HepG2 (cell line): ENCODE data around the gene NUB1. TPM values are rescaled to one million over a fixed set of nuclear protein-coding genes. Genes with fewer than 3 reads are reported as not detected.

Experiments used
- ATAC-seq: fragments of 200-7000 bp; cut with Tn5 transposase; 3 replicates; pipeline ENCODE4 v1.9.1; 2020; ENCODE audit warnings: mild to moderate bottlenecking, moderate library complexity
- BruUV-seq: library from RNA; stranded (reverse); fragments of 400-500 nt; replicated peaks from 2 replicates; lab custom pipeline; 2021; lab: Mats Ljungman, UMichigan
- CTCF ChIA-PET: fragments of 300-600 bp; formaldehyde crosslinking; extraction: SDS; loops from one replicate; lab custom pipeline; 2021; ENCODE audit warnings: low total read pairs, inconsistent platforms, low intra/inter-chr PET ratio; lab: Yijun Ruan, JAX
- POLR2A ChIA-PET: fragments of 350-600 bp; sonication (Branson Sonifier 250); formaldehyde crosslinking; loops from one replicate; lab custom pipeline; 2020; ENCODE audit warnings: antibody characterized with exemption, inconsistent platforms; lab: Yijun Ruan, JAX
- DNase-seq: peaks from one replicate; pipeline ENCODE4 v3.0.0-alpha.2; 2015; ENCODE audit warnings: low spot score
- FAIRE-seq: peaks from 3 replicates; lab custom pipeline; 2011; peaks lifted over from hg19 to GRCh38; lab: Jason Lieb, UNC
- H2AFZ ChIP-seq: one replicate; pipeline ENCODE4 v1.6.1; 2011; ENCODE audit warnings: low read length, inconsistent platforms
- H3K27ac ChIP-seq: fragments of 300-600 bp; 3 replicates; pipeline ENCODE4 v1.8.0; 2011; ENCODE audit warnings: mixed run types, mild to moderate bottlenecking, mixed read lengths, low read length, inconsistent platforms; ENCODE audit not compliant: insufficient read depth; ENCODE audit errors: extremely low read length
- H3K27me3 ChIP-seq, 2 experiments: fragments of 200-600 bp in 1 of 2; 2 replicates in 1 of 2; 3 replicates in 1 of 2; pipeline versions ENCODE4 v1.6.0 to v1.8.0; 2011; ENCODE audit warnings: low read length in 2 of 2, mild to moderate bottlenecking in 2 of 2, moderate library complexity in 2 of 2, inconsistent platforms in 1 of 2; ENCODE audit not compliant: insufficient read depth in 2 of 2, control insufficient read depth in 1 of 2
- H3K36me3 ChIP-seq, 2 experiments: fragments of 200-600 bp in 1 of 2; replicated peaks in 1 of 2; 2 replicates in 1 of 2; 3 replicates in 1 of 2; pipeline versions ENCODE4 v1.5.1 to v1.8.0; 2011; ENCODE audit warnings: low read length in 2 of 2, inconsistent platforms in 1 of 2; ENCODE audit not compliant: insufficient read depth in 2 of 2, control insufficient read depth in 1 of 2
- H3K4me1 ChIP-seq: 2 replicates; pipeline ENCODE4 v1.5.1; 2012; ENCODE audit warnings: low read length, inconsistent platforms; ENCODE audit not compliant: insufficient read depth
- H3K4me2 ChIP-seq: 2 replicates; pipeline ENCODE4 v1.6.0; 2011; ENCODE audit warnings: low read depth, low read length, inconsistent platforms
- H3K4me3 ChIP-seq, 3 experiments: fragments of 200-600 bp in 1 of 3; sonication (generic), shearing (Covaris generic) in 1 of 3; replicated peaks in 1 of 3; 2 replicates each; pipeline ENCODE4 v1.5.1; 2011 to 2016; ENCODE audit warnings: low read length in 3 of 3, inconsistent platforms in 2 of 3, low read depth in 2 of 3, mild to moderate bottlenecking in 2 of 3, control low read depth in 1 of 3, mixed read lengths in 1 of 3; ENCODE audit not compliant: insufficient read depth in 1 of 3
- H3K79me2 ChIP-seq: one replicate; pipeline ENCODE4 v1.6.1; 2011; ENCODE audit warnings: low read length, inconsistent platforms; ENCODE audit not compliant: insufficient read depth
- H3K9ac ChIP-seq: 2 replicates; pipeline ENCODE4 v1.6.0; 2011; ENCODE audit warnings: mild to moderate bottlenecking, low read depth, low read length, inconsistent platforms; ENCODE audit not compliant: insufficient read depth
- H3K9me3 ChIP-seq: 2 replicates; pipeline ENCODE4 v1.5.1; 2012; ENCODE audit warnings: mild to moderate bottlenecking, low read length
- H4K20me1 ChIP-seq: 2 replicates; pipeline ENCODE4 v1.6.0; 2011; ENCODE audit warnings: inconsistent platforms, mild to moderate bottlenecking, low read length, moderate library complexity; ENCODE audit not compliant: insufficient read depth
- BRCA1 ChIP-seq: sonication (generic); formaldehyde crosslinking; IDR thresholded peaks from 2 replicates; pipeline ENCODE4 v1.4.0; 2020; ENCODE audit warnings: missing genetic modification reagents
- IKZF4 ChIP-seq: sonication (generic); formaldehyde crosslinking; IDR thresholded peaks from 2 replicates; pipeline ENCODE4 v1.5.1; 2020; ENCODE audit warnings: borderline replicate concordance, mild to moderate bottlenecking, low read depth, missing genetic modification reagents; ENCODE audit errors: not compliant biosample characterization
- KLF6 ChIP-seq: IDR thresholded peaks from 2 replicates; pipeline ENCODE4 v1.8.0; 2016; ENCODE audit warnings: missing biosample characterization, missing genetic modification reagents
- TOE1 ChIP-seq: sonication (generic); formaldehyde crosslinking; IDR thresholded peaks from 2 replicates; pipeline ENCODE4 v1.4.0; 2020; ENCODE audit warnings: mild to moderate bottlenecking, missing genetic modification reagents
- ZC3H13 ChIP-seq: sonication (generic); formaldehyde crosslinking; IDR thresholded peaks from 2 replicates; pipeline ENCODE4 v1.8.1; 2023; ENCODE audit warnings: mild to moderate bottlenecking, missing genetic modification reagents, moderate library complexity
- ZKSCAN5 ChIP-seq: sonication (generic); formaldehyde crosslinking; IDR thresholded peaks from 2 replicates; pipeline ENCODE4 v1.5.1; 2020; ENCODE audit warnings: mild to moderate bottlenecking, missing genetic modification reagents
- ZMYM2 ChIP-seq: sonication (generic); formaldehyde crosslinking; IDR thresholded peaks from 2 replicates; pipeline ENCODE4 v1.8.0; 2022; ENCODE audit warnings: mild to moderate bottlenecking, missing genetic modification reagents
- ZNF333 ChIP-seq: sonication (generic); formaldehyde crosslinking; IDR thresholded peaks from 2 replicates; pipeline ENCODE4 v1.4.0; 2020; ENCODE audit warnings: mild to moderate bottlenecking, missing genetic modification reagents, borderline replicate concordance
- ZNF558 ChIP-seq: sonication (generic); formaldehyde crosslinking; IDR thresholded peaks from 2 replicates; pipeline ENCODE4 v1.9.0; 2022; ENCODE audit warnings: mild to moderate bottlenecking, missing genetic modification reagents, borderline replicate concordance
- WGBS: methylation state at CpG from one replicate; pipeline ENCODE4 v1.1.6; 2017; ENCODE audit warnings: low lambda C conversion rate; 5-methylcytosine and 5-hydroxymethylcytosine counted together
- in situ Hi-C: cut with HindIII; loops from 2 replicates; pipeline ENCODE4 v1.10.0; 2017; ENCODE audit warnings: low pct_unique_long_range_greater_than_20kb; ENCODE audit not compliant: extremely low pct_ligation_motif_present
- intact Hi-C: fragments of 100-400 bp; cut with micrococcal nuclease; formaldehyde crosslinking; loops from one replicate; pipeline ENCODE4 v1.10.0; 2022; ENCODE audit not compliant: unreplicated experiment
- polyA plus RNA-seq, 8 experiments: library from polyadenylated mRNA; depleted of rRNA in 3 of 8; stranded (reverse) in 7 of 8; unstranded in 1 of 8; fragments of >200 nt; fragmentation: Illumina TruSeq in 4 of 8; extraction: Trizol in 4 of 8; gene quantifications; 2 replicates each; pipeline versions ENCODE4 v1.2.1 to v1.2.3, GENCODE V29; 2011 to 2016; ENCODE audit warnings: low read depth in 4 of 8, missing spikeins in 1 of 8, mixed read lengths in 1 of 8; ENCODE audit not compliant: insufficient read depth in 1 of 8
- total RNA-seq, 5 experiments: library from RNA; depleted of rRNA; stranded (reverse); fragments of >200 nt; fragmentation: Illumina TruSeq; extraction: Trizol; gene quantifications; 2 replicates each; pipeline ENCODE4 v1.2.3, GENCODE V29; 2016; ENCODE audit warnings: low read depth in 1 of 5
- TF ChIP-seq, protein P1 (sequence below): sonication (generic); formaldehyde crosslinking; IDR thresholded peaks from 2 replicates; pipeline ENCODE4 v1.4.0; 2020; ENCODE audit warnings: missing genetic modification reagents, mild to moderate bottlenecking, borderline replicate concordance
- TF ChIP-seq, protein P2 (sequence below): IDR thresholded peaks from 2 replicates; pipeline ENCODE4 v1.6.1; 2016; ENCODE audit warnings: missing genetic modification reagents, missing compliant biosample characterization

The NUB1 gene
- total and polyA plus RNA-seq, 2 of the 13 experiments (the other 11 are each of a cell fraction or from before 2014, with no cell fraction given): 27.1 to 37.0 TPM

DNA sequence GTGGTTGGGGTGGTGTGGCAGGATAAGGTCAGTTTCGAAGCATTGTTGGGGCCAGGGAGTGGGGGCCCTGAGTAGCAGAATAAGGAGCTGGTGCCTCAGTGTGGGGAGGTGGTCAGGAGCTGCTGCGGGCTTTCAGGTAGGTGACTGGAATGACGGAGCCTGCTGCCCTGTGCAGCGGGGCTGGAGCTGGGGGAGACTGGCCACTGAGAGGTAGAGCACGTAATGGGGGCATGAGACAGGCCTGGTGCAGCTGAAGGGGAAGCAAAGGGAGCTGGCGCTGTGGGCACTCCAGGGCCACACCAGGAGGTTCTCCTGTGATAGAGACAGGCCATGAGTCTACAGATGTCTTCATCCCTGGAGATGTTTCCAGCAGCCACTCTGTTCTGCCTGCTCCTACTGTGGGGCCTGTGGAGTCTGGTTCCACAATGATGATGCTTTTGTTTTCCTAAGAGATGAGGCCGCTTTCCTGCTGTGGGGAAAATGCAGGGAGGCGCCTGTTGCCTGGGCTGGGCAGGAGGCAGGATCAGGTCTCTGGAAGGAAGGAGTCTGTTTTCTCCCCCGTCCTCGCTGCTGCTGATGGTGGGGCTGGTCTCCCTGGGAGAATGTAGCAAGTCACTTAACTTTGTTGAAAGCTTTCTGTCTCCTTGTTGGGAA is 31.1 kb downstream of the NUB1 start (continued):
- TF ChIP-seq, protein P1, sequence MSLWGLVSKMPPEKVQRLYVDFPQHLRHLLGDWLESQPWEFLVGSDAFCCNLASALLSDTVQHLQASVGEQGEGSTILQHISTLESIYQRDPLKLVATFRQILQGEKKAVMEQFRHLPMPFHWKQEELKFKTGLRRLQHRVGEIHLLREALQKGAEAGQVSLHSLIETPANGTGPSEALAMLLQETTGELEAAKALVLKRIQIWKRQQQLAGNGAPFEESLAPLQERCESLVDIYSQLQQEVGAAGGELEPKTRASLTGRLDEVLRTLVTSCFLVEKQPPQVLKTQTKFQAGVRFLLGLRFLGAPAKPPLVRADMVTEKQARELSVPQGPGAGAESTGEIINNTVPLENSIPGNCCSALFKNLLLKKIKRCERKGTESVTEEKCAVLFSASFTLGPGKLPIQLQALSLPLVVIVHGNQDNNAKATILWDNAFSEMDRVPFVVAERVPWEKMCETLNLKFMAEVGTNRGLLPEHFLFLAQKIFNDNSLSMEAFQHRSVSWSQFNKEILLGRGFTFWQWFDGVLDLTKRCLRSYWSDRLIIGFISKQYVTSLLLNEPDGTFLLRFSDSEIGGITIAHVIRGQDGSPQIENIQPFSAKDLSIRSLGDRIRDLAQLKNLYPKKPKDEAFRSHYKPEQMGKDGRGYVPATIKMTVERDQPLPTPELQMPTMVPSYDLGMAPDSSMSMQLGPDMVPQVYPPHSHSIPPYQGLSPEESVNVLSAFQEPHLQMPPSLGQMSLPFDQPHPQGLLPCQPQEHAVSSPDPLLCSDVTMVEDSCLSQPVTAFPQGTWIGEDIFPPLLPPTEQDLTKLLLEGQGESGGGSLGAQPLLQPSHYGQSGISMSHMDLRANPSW (CRISPR knock-in tag): no peak
- TF ChIP-seq, protein P2, sequence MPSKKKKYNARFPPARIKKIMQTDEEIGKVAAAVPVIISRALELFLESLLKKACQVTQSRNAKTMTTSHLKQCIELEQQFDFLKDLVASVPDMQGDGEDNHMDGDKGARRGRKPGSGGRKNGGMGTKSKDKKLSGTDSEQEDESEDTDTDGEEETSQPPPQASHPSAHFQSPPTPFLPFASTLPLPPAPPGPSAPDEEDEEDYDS (CRISPR knock-in tag): no peak
- TF ChIP-seq ZNF333 (CRISPR knock-in tag) (no peak), IKZF4 (no peak), ZC3H13 (CRISPR knock-in tag) (no peak), ZMYM2 (CRISPR knock-in tag) (no peak)

DNA sequence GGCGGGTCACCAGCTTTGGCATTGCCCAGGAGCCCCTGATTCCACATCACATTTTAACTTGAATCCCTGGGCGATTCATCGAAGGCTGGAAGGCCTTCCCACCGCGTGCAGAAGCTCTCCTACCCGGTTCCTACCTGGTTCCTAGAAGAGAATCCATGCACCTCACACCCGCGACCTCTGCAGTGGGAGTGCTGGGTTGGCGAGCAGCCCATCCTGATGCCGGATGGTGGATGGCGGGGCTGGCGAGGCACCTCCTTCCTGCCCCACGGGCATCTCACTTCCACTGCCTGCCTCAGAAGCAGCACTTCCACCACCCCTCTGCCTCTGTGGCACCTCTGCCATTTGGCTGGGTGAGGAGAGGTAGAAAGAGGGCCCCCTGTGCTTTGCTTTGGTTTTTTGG is 32.0 kb downstream of the NUB1 start:
- Histone ChIP-seq H4K20me1 (no peaks in the 10 kb centered on the region), H3K36me3 (peaks cover 6 to 42% of the 10 kb centered on the region in 2 experiments; a peak in 4 of 5 replicates), H3K4me2 (no peak overlapping the region), H3K27me3 (no peaks in the 10 kb centered on the region), H3K4me3 (no peak overlapping the region), H3K9me3 (no peaks in the 10 kb centered on the region), H3K9ac (no peak overlapping the region), H2AFZ (no peak overlapping the region), H3K4me1 (no peaks in the 10 kb centered on the region), H3K79me2 (no peaks in the 10 kb centered on the region), H3K27ac (no peak overlapping the region)
- DNase-seq: no peak
- 100% methylated on average over 6 of the region's 13 CpGs for WGBS
- no TSS peak for BruUV-seq
- intact Hi-C loops: no loop called here
- ATAC-seq: no peak
- ChIA-PET CTCF (no interaction called here), POLR2A (no interaction called here)
- in situ Hi-C loops: no loop called here
- no peak for FAIRE-seq
- TF ChIP-seq BRCA1 (CRISPR knock-in tag): no peak
- TF ChIP-seq ZKSCAN5: no peak
- no peak for TF ChIP-seq KLF6
- no peak for TF ChIP-seq ZNF558 (CRISPR knock-in tag)
- no peak for TF ChIP-seq TOE1 (CRISPR knock-in tag)
